Activated CD4-positive, alpha-beta T cell treated with anti-CD3 and anti-CD28 coated beads for 24 hours (primary cell): ENCODE measurements around the gene ICA1.

Experiments used
- DNase-seq, 2 donors: peaks; one replicate each; pipeline ENCODE4 v3.0.0-alpha.2; 2020; ENCODE audit warnings: low read depth in 2 of 2

The ICA1 gene

DNA sequence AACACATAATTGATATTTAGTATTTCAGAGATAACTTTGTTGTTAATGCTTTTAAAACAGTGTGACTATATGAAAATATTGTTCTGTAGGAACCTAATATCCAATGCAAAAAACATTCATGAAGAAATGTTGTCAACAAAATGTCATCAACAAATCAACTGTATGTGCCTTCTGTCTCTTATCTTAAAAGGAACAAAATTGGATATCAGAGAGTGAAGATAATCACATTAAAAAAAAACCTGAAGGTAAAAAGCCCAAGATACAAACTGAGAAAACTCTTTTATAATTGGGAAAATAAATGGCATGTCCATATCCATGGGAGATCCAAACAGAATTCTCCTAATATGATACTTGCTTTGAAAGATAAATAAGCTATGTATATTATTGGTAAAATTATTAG is 33.9 kb downstream of the ICA1 start:
- DNase-seq, result no peak

DNA sequence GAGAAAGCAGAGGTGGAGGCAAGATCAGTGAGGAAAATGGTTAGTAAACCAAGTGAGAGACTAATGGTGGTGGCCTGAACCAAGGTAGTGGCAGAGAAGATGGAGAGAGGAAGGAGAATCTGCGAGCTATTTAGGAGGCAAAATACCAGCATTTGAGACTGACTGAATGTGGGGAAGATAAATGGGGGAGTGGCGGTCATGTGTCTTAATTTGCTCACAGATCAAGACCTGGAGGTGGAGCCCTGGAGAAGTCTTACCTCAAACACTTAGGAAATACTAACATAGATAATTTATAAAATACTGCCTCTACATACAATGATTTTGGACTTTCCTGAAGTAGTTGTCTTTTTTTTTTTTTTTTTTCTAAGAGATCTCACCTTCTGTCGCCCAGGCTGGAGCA is 34.7 kb downstream of the ICA1 start:
- DNase-seq, result no peak

DNA sequence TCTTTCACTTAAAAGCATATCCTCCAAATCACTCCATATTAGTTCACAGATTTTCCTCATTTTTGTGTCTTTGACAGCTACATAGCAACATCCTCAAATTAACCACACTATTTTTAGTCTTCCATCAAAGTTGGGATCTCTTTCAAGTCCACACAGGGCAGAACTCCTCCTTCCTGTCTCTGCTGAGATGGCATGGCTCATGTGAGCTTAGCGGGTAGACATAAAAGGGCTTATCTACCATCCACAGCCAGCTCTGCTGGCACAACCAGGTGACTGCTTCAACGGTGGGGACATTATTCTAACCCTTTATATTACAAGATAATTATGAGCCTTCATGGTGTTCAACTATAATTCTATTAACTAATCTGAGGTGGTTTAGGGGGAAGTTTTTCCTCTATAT is 35.5 kb downstream of the ICA1 start:
- DNase-seq, result no peak

DNA sequence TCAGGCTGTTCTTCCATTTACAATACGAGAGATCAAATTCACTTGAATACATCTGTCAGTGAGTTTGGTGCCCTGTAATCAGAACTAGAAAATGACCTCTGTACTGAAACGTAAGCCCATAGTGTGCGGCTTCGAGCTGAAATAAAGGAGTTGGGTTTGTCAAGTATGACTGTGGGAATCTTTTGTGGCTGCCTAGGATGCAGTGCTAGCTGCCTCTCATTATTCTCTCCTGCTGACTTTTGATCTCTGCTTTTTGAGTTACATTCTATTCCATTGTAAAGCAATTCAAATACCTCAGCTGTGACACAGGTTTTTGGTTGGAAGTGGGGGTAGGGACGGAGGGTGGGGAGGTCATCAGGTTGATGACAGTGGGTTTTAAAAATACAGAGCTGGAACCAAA is 40.4 kb downstream of the ICA1 start:
- DNase-seq, result no peak

DNA sequence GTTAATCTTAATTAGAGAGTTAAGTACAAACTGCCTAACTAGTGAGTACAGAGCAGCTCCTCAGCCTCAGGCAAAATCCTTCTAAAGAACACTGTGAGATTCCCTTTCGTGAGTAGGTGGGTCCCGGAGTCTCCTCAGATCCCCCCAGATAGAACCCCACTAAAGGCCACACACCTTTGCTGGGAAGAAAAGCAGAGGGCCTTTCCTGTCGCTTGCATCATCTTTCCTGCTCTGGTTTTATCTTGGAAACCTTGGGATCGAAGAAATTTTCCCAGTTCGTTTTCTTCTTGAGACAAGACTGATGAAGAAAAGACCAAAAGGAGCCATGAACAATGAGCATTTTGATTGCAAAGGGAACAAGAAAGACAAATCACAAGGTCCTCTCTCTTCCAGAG is 40.9 kb downstream of the ICA1 start:
- DNase-seq, result no peak

DNA sequence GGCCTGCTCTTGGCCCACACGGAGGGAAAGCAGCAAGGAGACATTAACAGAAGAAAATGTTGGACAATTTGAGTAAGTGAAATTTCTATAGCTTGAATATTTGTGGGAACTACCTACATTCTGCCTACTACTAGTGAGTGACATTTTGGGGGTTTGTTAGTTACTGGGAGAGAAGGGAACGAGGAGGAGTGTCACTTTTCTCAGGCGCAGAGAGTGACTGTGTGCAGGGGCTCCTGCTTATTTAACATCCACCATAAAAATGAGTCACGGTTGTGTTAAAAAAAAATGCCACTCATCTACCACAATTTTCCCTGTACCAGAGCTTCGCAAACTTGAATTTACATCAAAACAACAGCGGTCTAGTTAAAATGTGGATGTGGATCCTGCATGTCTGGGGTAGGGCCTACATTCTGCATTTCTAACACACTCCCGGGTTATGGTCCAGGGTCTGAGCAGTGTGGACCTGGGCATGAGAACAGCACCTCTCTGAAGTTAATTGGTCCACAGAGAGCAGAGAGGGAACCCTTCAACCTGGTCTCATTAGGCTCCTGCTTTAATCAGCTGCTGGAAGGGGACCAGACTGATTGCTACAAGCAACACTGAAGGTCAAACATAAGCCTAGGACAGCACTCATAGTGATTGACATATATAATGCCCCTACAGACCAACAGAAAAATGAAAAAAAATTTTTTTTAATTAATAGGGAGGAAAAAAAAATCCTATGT is 41.4 kb downstream of the ICA1 start:
- DNase-seq, result no peak

DNA sequence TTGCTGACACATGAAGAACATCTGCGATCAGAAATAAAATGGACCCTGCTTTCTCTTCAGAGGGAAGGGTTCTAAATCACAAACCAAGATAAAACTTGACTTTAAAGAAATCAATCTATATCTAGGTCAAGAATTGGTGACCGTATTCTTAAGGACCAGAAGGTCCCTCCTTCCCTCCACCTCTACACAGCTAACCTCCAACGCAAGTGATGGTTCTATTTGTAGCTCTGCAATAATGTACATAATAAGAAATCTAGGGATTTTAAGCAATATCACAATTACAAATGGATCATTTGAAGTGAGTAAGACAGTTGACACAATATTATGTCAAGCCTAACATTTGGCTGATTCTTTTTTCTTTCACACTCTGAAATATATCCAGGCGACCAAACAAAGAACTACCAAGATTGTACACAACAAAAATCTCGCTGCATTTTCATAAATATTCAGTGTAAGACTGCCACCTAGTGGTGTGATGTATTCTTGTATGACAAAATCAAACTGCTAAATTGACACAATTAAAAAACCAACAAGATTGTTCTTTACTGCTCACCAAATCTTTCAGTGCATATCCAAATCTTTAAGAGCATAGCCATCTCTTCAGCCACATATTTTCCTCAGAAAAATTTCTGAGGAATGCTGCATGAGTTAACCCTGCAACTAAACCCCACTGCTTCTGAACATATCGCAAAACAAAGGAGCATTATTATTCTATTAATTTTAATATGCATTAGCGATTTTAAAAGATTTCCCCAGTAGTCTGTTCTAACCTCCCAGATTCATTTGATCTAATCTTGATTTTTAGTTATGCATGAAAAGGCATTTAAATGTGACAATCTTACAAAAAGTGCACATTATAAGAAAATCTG is 44.5 kb downstream of the ICA1 start:
- DNase-seq, result peak in 1 of 2 donors; percentile 42

DNA sequence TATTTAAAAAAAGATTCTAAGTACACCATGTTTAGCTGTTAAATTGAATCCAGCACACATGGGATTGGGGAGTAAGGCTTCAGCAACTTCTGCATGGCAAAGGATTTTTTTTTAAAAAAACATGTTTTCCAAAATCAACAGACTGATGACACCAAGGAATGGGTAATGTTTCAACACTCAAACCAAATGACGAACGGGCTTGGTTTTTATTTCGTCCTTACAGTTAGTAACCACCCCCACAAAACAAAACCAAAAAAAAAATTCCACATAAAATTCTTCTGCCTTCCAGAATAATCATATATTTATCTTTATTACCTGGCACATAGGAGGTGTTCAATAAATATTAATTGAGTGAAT is 45.7 kb downstream of the ICA1 start:
- no peak for DNase-seq

DNA sequence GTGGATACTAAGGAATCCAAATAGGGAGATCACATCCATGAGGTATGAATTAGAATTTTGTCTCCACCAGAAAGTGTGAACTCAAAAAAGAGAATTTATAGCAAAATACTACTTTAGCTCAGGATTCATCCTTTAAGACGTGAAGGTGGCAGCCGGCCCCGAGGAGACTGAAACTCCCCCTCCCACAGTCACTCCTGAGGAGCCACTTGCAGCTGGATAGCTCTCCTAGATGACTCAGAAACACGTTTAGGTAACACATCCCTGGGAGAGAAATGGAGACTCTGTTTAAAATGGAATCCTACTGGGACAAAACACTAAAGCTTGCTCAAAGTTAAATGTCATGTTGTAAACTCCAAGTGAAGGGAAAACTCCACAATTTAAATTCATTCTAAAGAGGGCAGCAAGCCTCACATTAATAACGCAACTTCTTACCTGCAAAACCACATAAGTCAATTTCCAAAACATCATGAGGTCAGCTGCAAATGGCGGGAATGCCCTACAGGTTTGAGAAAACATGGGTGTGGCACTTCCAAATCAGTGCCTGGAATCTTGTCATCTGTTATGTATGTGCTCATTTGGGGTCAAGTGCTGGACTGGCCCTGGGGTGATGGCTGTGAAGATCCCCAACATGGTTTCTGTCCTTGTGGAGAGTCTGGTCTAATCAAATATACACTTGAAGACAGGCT is 46.2 kb downstream of the ICA1 start:
- DNase-seq, result no peak

DNA sequence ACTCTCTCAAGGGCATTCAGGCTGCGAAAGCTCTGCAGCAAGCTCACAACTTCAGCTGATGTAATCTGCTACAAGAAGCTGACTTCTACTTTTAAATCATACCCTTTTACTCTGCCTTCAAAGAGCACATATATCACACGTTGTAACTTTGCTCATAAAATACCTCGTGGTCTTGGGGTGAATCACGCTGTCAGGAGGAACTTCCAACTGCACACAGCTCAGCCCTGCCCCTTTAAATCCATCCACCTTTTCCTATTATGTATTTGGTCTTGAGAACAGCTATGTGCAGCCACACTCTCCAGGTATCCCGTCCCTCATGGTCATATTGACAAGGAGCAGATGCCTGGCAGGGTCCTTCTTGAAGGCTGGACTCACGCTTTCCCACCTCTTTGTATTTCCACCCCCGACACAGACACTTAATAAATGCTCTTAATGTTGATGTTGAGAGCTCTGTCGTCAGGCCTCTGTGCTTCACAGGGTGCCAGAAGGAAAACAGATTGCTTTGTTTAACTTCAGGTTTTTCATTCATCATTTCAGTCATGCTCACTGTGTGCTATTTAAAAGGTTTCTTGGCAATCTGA is 47.6 kb downstream of the ICA1 start:
- no peak for DNase-seq

DNA sequence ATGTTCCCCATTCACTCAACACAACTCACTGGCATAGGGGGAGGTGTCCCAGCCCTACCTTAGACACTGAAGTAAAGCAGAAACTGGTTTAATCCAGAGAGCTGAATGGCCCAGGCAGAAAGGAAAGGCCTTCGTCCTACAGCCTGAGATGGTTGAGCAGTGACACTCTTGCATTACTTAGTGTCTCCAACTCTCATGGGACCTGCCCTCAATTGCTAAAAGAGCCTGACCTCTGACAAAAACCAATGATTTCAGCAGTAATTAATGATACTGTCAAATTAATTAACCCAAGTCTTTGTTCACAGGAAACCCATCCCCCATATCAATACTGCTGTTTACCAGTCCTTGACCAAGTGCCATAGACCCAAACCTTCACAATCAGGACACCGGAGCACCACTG is 48.6 kb downstream of the ICA1 start:
- DNase-seq, result no peak

DNA sequence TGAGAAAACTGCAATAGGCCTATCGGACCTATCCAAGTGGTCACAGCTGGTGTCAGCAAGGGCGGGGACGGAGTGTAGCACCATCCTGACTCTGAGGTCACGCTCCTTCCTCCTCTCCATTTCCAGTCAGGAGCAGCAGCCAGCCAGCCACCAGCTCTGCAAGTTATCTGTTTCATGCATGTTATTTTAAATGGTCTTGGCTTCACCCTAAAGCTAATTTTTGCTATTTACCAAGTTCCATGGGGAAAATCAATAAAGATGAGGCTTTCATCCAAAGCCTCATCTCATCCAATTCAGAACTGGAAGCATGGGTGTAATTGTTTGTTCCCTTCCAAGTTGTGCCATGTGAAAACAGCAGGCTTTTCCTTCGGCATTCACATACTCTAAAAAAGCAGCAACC is 49.3 kb downstream of the ICA1 start:
- no peak for DNase-seq

DNA sequence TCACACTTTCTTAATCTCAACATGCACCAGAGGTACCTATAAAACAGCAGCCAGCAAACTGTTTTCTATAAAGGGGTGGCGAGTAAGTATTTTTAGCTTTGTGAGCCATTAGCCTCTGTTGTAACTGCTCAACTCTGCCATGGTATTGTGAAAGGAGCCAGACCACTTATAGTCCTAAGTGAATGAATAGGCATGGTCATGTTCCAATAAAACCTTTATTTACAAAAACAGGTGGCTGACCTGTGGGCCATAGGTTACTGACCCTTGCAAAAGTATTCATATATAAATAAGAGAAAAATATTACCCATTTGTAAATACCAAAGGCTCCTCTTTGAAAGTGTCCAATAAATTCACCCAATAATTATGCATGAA is 50.3 kb downstream of the ICA1 start:
- no peak for DNase-seq

DNA sequence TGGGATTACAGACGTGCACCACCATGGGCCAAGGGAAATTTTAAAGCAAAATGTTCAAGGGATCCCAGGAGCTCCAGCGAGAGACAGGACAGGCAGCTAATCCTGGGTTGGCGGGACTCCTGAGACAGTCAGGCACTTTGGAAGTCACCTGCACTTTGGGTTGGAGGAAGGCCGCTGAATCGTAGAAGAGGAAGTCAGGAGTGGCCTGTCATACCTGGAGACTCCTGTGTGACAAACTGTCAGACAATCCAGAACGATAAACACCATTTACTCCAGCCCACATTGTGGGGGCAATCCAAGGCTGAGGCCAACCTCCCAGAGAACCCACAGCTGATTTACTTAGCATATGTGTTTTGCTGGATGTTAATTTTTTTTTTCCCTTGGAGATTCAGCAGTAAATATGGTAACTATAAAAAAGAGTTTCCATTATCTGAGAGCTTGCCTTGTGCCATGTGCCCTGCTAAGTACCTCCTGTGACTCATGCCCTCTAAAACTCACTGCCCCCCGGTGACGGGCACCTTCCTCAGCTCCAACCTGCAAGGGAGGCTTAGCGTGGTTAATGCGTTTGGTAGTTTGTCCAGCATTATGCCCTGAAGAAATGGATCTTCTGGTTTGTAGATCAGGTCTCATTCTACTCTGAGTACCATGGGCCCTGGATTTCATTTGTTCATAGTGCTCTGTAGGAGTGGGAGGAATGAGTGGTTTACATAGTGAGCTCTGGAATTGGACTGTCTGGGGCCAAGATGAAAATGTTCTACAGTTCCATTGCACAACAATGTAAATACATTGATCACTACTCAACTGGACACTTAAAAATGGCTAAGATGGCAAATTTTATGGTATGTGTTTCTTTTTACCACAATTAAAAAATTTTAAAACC is 50.9 kb downstream of the ICA1 start:
- no peak for DNase-seq

DNA sequence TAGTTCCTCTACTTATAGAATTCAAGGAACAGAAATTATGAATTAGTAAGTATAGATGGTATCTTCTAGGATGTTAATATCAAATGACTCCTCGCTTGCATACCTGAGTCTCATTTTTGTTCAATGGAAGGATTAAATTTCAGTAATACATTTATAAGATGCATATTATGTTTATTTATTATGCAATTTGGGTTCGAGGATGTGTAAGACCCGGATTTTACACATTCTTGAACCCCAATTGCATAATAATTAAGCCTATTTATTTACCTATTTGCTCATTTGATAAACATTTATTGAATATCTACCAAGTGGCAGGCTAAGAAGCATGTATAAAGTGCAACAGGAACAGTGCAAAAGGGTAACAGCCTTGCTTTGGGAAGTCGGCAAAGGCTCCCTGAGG is 52.6 kb downstream of the ICA1 start:
- no peak for DNase-seq

DNA sequence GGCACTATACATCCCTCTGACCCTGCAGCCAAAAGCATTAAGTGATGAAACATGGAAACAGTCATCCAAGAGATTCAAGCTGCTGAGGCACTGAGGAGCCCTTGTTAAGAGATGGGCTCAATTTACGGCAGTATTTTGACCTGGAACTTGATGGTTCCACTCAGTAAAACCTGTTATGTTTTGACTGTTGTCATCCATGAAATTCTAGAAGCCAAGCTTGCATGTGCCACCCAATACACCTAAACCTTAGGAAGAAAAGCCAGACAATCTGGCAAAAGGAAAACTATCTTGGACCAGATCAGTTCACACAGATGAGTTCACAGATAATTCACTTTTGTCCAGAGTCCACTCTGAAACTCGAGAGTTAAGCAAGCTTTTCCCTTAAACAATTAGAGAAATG is 53.2 kb downstream of the ICA1 start:
- no peak for DNase-seq

DNA sequence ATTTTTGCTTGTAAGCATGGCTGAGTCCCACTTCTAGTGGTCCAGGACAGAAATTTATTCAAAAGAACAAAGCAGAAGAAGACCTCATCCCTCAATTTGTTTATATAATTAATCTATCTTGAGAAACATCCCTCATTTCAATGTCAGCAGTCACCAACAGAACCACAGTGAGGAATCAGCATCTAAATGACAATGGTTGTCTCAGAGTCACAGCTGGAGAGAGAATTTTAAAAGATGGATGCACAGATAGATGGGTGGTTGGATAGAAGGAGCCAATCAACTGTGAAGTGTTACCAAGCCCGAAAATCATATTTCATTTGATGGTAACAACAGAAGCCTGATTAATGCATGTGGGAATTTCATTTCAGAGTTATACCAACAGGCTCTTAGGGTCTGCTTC is 55.0 kb downstream of the ICA1 start:
- DNase-seq, result no peak

DNA sequence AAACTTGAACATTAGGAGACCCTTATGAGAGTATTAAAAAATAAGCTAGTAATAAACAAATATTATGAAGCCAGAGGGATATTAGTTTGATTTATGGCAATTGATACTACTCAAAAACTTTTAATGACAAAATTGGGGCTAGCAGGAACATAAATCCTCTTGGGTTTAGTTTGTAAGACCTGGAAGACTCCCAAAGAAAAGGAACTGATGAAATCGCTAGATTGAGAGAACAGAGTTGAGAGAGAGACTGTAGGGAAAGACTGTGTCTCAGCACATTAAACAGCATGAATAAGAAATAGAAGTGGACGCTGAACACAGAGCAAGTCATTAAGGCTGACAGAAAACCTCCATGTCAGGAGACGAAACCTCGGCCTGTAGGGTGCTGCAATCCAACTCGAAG is 56.4 kb downstream of the ICA1 start:
- no peak for DNase-seq

DNA sequence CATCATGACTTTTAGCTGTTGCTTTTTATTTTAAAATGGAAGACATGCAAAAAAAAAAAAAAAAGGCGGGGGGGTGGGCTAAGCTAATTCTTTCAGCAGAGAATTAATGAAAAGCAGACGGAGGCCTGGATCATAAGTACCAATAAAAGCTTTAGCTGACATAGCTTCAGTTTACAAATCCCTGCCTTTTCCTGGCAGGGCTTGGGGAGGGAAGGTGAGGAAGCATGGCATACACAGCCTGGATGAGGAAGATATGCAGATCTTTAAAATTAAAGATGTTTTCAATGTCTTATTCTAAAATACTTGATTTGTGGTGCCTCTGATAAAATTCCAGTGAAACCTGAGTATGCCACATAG is 57.0 kb downstream of the ICA1 start:
- DNase-seq, result no peak

DNA sequence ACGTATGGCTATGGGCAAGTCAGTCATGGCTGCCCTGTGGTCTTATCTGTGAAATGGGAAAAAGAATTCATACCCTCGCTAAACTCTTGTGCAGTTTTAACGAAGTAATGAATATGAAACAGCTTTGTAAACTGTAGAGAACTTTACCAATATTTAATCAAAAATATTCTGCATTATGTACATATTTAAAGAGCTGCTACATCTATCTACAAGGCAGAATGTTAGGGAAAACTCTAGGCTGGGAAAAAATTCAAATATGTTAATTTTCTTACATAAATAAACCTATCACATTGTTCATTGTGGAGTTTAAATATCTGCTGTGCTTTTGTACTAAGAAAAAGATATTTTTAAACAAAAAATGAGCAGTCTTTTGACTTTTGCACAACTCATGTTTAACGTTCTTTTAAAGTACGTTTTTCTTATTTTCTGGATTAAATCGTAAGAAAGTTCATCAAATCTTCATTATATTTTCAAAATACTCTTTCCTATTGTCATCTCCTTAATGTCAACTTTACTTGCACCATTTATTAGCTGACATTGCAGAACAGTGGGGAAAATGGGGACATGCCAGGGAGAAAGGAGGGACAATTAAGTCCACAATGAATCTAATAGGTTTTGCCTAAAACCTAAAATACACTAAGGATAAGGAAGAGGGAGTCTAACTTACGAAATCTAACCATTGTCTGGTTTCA is 57.5 kb downstream of the ICA1 start:
- DNase-seq, result no peak

DNA sequence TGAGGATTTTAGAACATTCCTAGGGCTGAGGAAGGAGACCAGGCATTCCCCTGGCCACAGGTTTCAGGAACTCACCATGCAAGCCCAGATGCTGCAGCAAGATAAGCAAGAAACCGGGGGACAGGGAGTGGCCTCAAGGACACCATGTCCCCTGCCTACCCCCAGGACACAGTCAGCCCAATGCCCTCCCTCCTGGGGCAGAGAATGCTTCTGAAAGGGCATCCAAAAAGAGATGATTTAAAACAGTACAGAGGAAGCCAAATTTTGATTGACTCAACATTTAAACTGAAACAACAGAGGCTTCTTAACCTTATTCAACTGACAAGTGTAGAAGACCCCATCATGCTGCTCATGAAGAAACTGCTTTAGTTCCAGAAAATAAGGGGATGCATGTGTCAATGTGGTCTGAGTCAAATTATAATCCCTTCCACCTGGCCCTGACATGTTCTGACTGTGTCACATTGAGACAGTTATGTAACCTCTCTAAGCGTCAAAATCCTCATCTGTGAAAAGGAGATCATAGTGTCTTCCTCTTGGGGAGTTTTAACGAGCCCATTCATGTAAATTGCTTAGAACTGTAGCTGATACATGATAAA is 60.0 kb downstream of the ICA1 start:
- DNase-seq, result no peak
